ENCODE measurements around the gene SLC27A6. TPM values are rescaled to one million over a fixed set of nuclear protein-coding genes. Genes with fewer than 3 reads are reported as not detected.

SLC27A6 gene
- total RNA-seq, 1 experiment from 2014 or later = 7.9 TPM

- BruUV-seq (replicated peaks) = no TSS peak
Measured at GRCh38 chr5:128980917-128981316, 15.6 kb downstream of the SLC27A6 start.

GRCh38 chr5:128984480-128984879 lies 19.2 kb downstream of the SLC27A6 start:
- ChIA-PET RAD21 (ENCODE audit: low non-redundant PET in 1 of 2, low total read pairs in 2 of 2, uncharacterized antibody in 2 of 2, unreplicated experiment in 2 of 2) (no interaction called here), CTCF (no interaction called here), POLR2A (no interaction called here)
- Histone ChIP-seq H2AFZ (ENCODE audit: low read depth, low read length, poor library complexity, severe bottlenecking) (no peak overlapping the region), H3K27ac (ENCODE audit: low read depth, low read length) (no peak overlapping the region), H3K79me2 (ENCODE audit: insufficient read depth, low read length) (no peaks in the 10 kb centered on the region), H3K9ac (ENCODE audit: low read length) (no peak overlapping the region), H3K36me3 (ENCODE audit: control insufficient read depth in 1 of 2, insufficient read depth in 2 of 2, low read length in 2 of 2) (no peaks in the 10 kb centered on the region), H3K27me3 (ENCODE audit: insufficient read depth, low read length) (no peaks in the 10 kb centered on the region), H4K20me1 (ENCODE audit: insufficient read depth) (no peaks in the 10 kb centered on the region), H3K9me3 (ENCODE audit: control insufficient read depth in 1 of 2, insufficient read depth in 1 of 2, low read depth in 1 of 2, low read length in 2 of 2) (no peaks in the 10 kb centered on the region), H3K4me2 (ENCODE audit: low read length) (no peak overlapping the region), H3K9me2 (ENCODE audit: insufficient read depth) (no peaks in the 10 kb centered on the region), H3K4me1 (ENCODE audit: control insufficient read depth in 1 of 2, insufficient read depth in 2 of 2, low read length in 2 of 2) (no peaks in the 10 kb centered on the region), H3K4me3 (replicated peaks in 1 of 2; ENCODE audit: low read depth in 1 of 2, low read length in 2 of 2) (no peak overlapping the region)
- no TSS peak for BruUV-seq (replicated peaks)
- no peak for ATAC-seq
- DNase-seq (ENCODE audit: low read depth, low spot score) = no peak
- intact Hi-C loops (cut with micrococcal nuclease) = no loop called here
- TF ChIP-seq FOSL1 (IDR thresholded peaks at IDR 0.05; ENCODE audit: low read depth) (no peak), TCF7L2 (IDR thresholded peaks at IDR 0.05; ENCODE audit: borderline replicate concordance, extremely low read depth, insufficient read depth, insufficient read length) (no peak), REST (IDR thresholded peaks at IDR 0.05; ENCODE audit: low read depth) (no peak), ZBTB33 (IDR thresholded peaks at IDR 0.05; ENCODE audit: extremely low read depth, insufficient replicate concordance, low read length) (no peak), YY1 (IDR thresholded peaks at IDR 0.05; ENCODE audit: extremely low read depth, insufficient replicate concordance, low read depth, low read length) (no peak), EZH2phosphoT487 (IDR thresholded peaks at IDR 0.05; ENCODE audit: borderline replicate concordance) (no peak), SIN3A (IDR thresholded peaks at IDR 0.05; ENCODE audit: low read depth) (no peak), CBX3 (IDR thresholded peaks at IDR 0.05; ENCODE audit: low read depth) (no peak)

More at GRCh38 chr5:128980917-128981316, 15.6 kb downstream of the SLC27A6 start:
- Histone ChIP-seq H3K4me2 (ENCODE audit: low read length) (no peak overlapping the region), H3K4me3 (replicated peaks in 1 of 2; ENCODE audit: low read depth in 1 of 2, low read length in 2 of 2) (no peak overlapping the region), H3K27ac (ENCODE audit: low read depth, low read length) (no peak overlapping the region), H2AFZ (ENCODE audit: low read depth, low read length, poor library complexity, severe bottlenecking) (no peak overlapping the region), H3K9me3 (ENCODE audit: control insufficient read depth in 1 of 2, insufficient read depth in 1 of 2, low read depth in 1 of 2, low read length in 2 of 2) (no peaks in the 10 kb centered on the region), H4K20me1 (ENCODE audit: insufficient read depth) (no peaks in the 10 kb centered on the region), H3K36me3 (ENCODE audit: control insufficient read depth in 1 of 2, insufficient read depth in 2 of 2, low read length in 2 of 2) (no peaks in the 10 kb centered on the region), H3K4me1 (ENCODE audit: control insufficient read depth in 1 of 2, insufficient read depth in 2 of 2, low read length in 2 of 2) (no peaks in the 10 kb centered on the region), H3K9ac (ENCODE audit: low read length) (no peak overlapping the region), H3K79me2 (ENCODE audit: insufficient read depth, low read length) (no peaks in the 10 kb centered on the region), H3K27me3 (ENCODE audit: insufficient read depth, low read length) (no peaks in the 10 kb centered on the region), H3K9me2 (ENCODE audit: insufficient read depth) (no peaks in the 10 kb centered on the region)
- TF ChIP-seq SIN3A (IDR thresholded peaks at IDR 0.05; ENCODE audit: low read depth) (no peak), ZBTB33 (IDR thresholded peaks at IDR 0.05; ENCODE audit: extremely low read depth, insufficient replicate concordance, low read length) (no peak)
- ATAC-seq (no peak), DNase-seq (ENCODE audit: low read depth, low spot score) (no peak)
- intact Hi-C loops (cut with micrococcal nuclease) = no loop called here
- ChIA-PET POLR2A (interaction anchor here (0.6 kb wide), 1 partner anchor 1003 kb away, joined by 3 read pairs; no protein-coding TSS in a partner anchor), CTCF (no interaction called here), RAD21 (ENCODE audit: low non-redundant PET in 1 of 2, low total read pairs in 2 of 2, uncharacterized antibody in 2 of 2, unreplicated experiment in 2 of 2) (no interaction called here)
